Esophagus muscularis mucosa (tissue), 2 donors: ENCODE measurements around the gene PTPN1.

Source experiments
- POLR2A ChIP-seq: fragments of 450-650 bp; IDR thresholded peaks from one replicate; pipeline ENCODE4 v1.6.1; 2017; ENCODE audit warnings: antibody characterized with exemption, moderate library complexity, mild to moderate bottlenecking, low read depth
- POLR2AphosphoS5 ChIP-seq, 2 donors: sonication (generic); formaldehyde crosslinking; IDR thresholded peaks; one replicate each; pipeline ENCODE4 v1.6.1; 2017; ENCODE audit warnings: antibody characterized with exemption in 2 of 2

- TF ChIP-seq POLR2AphosphoS5 (IDR thresholded peaks at IDR 0.05) (no peak), POLR2A (no peak)
Measured at GRCh38 chr20:50579511-50579910, 69.3 kb downstream of the PTPN1 start.
